GM18511 (cell line): Measurements from ENCODE around the gene RCC1.
"Not testable (repeated sequence)": the region's sequence is repeated elsewhere in the genome, so short reads cannot be mapped to it uniquely, and the experiment has no call there.

Experiments
- ATAC-seq: cut with Tn5 transposase; IDR thresholded peaks from one replicate; pipeline ENCODE4 v1.9.1; 2021; ENCODE audit warnings: mild to moderate bottlenecking, moderate library complexity; ENCODE audit not compliant: unreplicated experiment

The RCC1 gene

GRCh38 chr1:28505406-28506187 lies at the start of gene RCC1:
RCC1 (plus strand) TSS chr1:28506043; CDS start chr1:28529867, 23,824 bp downstream.
- ATAC-seq, result peak; percentile 74

GRCh38 chr1:28456078-28456477 lies 49.8 kb upstream of the RCC1 start:
- ATAC-seq, result no peak

GRCh38 chr1:28457678-28458077 lies 48.2 kb upstream of the RCC1 start:
- ATAC-seq, result no peak

- ATAC-seq, result no peak
Measured at GRCh38 chr1:28458237-28459228, 47.3 kb upstream of the RCC1 start.

GRCh38 chr1:28466226-28466778 lies 39.5 kb upstream of the RCC1 start:
- ATAC-seq, result no peak

- ATAC-seq, result no peak
Measured at GRCh38 chr1:28470146-28470545, 35.7 kb upstream of the RCC1 start.

- not testable (repeated sequence) for ATAC-seq
Measured at GRCh38 chr1:28479497-28479896, 26.3 kb upstream of the RCC1 start.

- no peak for ATAC-seq
Measured at GRCh38 chr1:28480308-28480707, 25.5 kb upstream of the RCC1 start.

GRCh38 chr1:28482138-28482537 lies 23.7 kb upstream of the RCC1 start:
- no peak for ATAC-seq

- no peak for ATAC-seq
Measured at GRCh38 chr1:28482702-28483101, 23.1 kb upstream of the RCC1 start.

GRCh38 chr1:28494737-28495136 lies 11.1 kb upstream of the RCC1 start:
- no peak for ATAC-seq

GRCh38 chr1:28499553-28499952 lies 6.3 kb upstream of the RCC1 start:
- ATAC-seq, result no peak

- no peak for ATAC-seq
Measured at GRCh38 chr1:28501925-28502324, 3.9 kb upstream of the RCC1 start.

- ATAC-seq, result no peak
Measured at GRCh38 chr1:28503117-28503516, 2.7 kb upstream of the RCC1 start.

- ATAC-seq, result no peak
Measured at GRCh38 chr1:28506907-28507246, 1.0 kb downstream of the RCC1 start.

- ATAC-seq, result no peak
Measured at GRCh38 chr1:28507247-28507645, 1.4 kb downstream of the RCC1 start.

GRCh38 chr1:28507646-28508434 lies 2.0 kb downstream of the RCC1 start:
- ATAC-seq, result no peak

- ATAC-seq, result no peak
Measured at GRCh38 chr1:28508435-28508754, 2.6 kb downstream of the RCC1 start.

- ATAC-seq, result no peak
Measured at GRCh38 chr1:28509705-28510272, 3.9 kb downstream of the RCC1 start.

- no peak for ATAC-seq
Measured at GRCh38 chr1:28510273-28510969, 4.6 kb downstream of the RCC1 start.
